ENCODE measurements around the gene IQCE. TPM values are rescaled to one million over a fixed set of nuclear protein-coding genes. Genes with fewer than 3 reads are reported as not detected.
A peak's percentile ranks its signal among the peaks of the same experiment; 100 is the strongest.

IQCE gene
- total RNA-seq, 1 donor from 2014 or later = 12.1 TPM

DNA sequence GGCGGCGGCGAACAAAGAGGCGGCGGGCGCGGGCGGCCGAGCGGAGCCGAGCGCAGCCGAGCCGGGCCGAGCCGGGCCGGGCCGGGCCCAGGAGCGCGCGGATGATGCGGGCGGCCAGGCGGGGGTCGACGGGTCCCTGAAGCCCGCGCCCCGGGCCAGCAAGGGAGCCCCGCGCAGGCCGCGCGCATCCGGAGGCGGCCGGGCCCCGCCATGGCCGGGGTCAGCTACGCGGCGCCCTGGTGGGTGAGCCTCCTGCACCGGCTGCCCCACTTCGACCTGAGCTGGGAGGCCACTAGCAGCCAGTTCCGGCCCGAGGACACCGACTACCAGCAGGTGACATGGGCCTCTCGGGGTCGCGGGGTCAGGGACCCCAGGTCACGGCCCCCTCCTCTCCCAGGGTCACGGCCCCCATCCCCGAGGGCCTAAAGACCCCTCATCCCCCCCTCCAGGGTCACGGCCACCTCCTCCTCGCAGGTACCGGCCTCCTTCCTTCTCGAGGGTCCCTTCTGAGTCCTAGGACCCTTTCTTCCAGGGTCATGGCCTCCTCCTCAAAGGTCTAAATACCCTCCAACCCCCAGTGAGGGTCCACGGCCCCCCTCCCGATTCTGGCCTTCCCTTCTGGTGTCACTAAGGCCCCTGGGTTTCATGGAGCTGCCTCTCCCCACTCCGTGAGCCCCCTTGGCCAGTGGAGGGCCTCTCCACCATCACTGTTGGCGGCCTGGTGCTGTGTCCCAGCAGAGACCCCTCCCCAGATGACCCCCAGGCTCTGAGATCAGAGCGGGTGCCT is 73.4 kb downstream of the IQCE start, which contains the start of gene TTYH3:
TSS of gene TTYH3 (plus strand) at position 41 of the 787 bp plus-strand sequence. CDS start at position 211, 170 bp downstream.
- DNase-seq (ENCODE audit: low read depth) = no peak

DNA sequence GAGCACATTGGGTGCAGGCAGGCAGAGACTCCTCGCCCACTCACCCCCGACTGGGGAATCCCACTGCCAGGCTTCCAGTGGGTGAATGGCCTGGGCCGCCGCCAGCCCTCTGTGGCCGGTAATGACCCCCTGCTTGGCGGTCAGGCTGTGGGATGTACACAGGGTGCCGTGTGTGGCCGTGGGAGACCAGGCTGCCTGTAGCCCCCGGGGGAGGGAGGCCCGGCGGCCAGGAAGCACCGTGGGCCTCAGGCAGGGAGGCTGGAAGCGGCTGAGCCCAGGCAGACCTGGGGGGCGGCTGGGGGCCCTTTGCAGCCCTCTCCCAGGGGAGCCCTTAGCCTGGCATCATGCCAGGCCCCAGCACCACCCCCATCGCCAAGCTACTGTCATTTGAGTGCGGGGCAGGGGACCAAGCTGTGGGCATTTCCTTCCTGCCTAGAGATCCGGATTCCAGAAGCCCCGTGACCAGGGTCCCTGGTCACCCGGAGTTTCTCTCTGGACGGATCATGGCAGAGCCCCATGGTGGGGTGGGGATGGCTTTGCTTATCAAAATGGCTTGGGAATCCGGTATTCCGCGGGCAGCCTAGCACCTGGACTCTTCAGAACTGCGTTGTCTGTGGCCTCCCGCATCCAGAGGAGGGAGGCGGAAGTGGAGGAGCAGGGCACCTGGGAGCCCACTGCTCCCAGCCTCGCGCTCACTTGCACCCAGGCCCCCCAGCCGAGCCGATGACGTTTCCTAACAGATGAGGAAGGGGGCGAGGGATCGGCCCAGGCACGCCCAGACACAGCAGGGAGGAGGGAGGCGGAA is 74.2 kb downstream of the IQCE start:
- DNase-seq (ENCODE audit: low read depth) = peak; percentile 86

DNA sequence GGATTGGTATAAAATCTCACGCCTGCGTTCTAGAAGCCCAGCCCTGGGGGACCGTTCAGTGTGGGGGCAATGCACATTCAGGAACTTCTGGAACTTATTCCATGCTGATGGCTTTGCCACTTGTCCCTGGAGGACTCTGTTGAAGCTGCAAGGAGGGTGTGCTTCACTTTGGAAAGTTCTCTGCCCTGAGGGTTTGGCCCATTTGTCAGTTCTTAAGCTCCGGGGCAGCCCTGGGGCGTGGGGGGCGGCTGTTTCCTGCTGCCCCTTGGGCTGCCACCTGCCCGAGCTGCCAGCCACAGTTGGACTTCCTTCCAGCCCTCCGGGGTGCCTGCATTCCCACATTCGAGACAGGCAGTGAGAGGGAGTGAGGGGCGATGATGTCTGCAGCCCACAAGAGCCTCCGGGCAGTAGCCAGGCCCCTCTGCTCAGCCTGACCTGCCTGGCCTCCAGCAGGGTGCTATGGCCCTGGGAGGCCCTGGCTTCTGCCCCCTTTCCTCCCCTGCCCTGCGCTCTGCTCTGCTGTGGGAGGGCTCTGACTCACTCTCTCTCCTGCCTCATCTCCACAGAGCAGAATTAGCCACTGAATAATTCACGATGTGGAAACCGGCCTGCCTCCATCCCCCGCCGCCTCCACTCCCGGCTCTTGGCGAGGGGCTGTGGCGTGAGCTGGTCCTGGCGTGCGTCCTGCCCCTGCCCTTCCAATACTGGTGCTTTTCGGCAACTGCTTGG is 74.9 kb downstream of the IQCE start:
- peak; percentile 91 for DNase-seq (ENCODE audit: low read depth)

DNA sequence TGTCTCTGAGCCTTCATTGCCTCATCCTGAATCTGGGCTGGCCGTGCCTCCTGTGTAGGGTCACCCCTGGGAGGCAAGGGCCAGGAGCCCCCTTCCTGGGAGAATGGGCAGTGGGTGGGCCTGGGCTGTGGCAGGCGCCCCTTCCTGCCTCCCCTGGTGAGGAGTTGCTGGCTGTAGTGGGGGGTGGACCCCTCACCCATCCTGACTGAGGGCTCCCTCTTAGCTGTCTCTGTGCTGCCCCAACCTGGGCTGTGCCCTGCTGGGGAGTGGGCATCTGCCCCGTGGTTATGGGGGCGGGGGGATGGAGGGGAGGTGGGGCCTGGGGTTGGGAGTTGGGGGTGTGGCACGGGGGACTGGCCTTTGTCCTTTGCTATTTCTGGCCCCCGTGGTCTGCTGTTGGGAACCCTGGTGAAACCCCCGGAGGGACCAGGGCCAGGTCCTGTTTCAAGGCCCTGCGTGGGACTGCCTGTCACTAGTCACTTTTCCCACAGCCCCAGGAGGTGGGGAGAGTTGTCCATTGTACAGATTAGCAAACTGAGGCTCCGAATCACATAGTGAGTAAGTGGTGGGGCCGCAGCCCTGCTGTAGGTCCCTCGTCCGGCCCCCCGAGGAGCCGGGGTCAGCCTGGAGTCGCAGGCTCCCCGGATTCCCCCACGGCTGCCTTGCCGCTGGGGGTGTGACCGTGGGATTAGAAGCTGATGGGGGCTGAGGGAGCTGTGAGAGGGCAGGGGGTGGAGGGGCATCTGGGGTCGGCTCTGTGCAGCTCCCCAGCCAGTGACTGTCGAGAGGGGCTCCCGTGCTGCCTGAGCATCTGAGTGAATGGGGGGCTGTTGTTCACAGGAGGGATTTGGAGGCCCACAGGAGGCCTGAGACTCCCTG is 75.7 kb downstream of the IQCE start:
- DNase-seq (ENCODE audit: low read depth) = no peak

DNA sequence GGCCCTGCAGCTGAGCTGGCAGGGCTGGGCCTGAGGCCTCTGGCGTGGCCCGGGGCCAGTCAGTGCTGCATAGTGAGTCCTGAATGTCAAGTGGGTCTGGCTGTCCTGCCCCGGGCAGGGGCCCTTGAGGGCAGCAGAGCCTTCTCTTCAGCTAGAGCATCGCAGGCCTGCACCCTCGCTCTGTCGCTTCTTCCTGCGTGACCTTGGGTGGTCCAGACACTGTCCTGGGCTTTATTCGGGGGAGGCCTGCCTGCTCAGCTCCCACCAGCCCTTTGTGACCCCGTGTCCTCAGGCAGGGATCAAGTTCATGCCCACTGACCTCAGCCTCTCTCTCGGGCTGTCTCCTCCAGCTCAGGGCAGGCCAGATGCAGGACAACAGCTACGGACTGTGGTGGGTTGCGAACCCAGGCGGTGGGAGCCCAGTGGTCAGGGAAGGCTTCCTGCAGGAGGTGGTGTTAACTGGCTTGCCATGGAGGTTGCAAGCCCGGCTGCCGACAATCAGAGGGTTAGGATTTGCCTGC is 76.4 kb downstream of the IQCE start:
- DNase-seq (ENCODE audit: low read depth) = no peak

DNA sequence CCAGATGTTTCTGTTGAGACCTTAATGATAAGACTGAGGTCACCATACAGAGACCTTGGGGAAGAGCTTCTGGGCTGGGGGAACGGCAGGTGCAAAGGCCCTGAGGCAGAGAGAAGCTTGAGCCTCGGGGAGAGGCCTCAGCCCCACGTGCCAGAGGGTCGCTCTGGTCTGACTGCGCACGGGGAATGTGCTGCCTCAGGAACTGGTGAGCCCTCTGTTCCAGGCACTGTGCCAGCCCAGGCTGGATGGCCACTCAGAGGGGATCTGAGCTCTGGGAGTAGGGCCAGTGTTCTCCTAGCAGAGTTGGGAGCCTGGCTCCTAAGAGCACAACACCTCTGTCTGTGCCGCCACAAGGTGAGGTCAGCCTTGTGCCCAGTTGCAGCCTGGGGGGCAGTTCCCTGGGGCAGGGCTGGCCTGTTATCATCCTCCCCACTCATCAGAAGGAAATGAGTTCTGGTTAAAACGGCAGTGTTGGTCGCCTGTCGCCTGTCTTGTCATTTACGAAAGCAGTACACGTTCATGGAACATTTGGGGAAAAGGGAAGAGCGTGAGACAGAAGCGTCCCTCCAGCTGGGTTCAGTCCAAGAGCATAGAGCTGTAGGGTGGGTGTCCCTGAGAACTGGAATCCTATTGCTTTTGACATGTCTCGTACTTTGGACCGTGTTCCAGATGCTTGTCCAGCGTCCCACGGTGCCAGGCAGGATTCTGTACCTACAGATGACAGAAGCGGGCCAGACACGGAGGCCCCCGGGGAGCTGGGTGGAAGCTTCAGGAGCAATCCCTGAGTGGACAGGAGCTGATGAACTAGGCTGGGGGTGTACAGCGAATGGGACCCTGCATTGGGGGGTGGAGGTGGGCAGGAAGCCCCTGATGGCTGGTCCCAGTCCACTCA is 77.3 kb downstream of the IQCE start:
- DNase-seq (ENCODE audit: low read depth) = peak; percentile 66

DNA sequence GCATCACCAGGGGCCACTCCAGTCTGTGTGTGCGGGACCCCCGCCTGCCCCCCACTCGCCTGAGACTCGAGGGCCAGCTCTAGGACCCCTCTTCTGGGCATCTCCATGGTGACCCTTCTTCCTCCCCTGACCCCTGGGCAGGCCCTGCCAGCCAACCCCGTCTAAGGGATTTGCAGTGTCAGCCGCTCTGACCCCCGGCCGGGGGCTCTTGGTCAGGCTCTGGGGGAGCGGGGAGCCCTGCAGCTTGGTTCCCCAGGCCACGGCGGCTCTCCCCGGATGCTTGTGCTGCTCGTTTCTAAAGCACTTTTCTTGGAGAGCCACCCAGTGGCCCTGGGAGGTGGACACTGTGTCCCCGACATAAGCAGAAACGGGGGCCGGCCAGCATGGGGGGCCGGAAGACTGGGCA is 78.3 kb downstream of the IQCE start:
- DNase-seq (ENCODE audit: low read depth) = no peak

DNA sequence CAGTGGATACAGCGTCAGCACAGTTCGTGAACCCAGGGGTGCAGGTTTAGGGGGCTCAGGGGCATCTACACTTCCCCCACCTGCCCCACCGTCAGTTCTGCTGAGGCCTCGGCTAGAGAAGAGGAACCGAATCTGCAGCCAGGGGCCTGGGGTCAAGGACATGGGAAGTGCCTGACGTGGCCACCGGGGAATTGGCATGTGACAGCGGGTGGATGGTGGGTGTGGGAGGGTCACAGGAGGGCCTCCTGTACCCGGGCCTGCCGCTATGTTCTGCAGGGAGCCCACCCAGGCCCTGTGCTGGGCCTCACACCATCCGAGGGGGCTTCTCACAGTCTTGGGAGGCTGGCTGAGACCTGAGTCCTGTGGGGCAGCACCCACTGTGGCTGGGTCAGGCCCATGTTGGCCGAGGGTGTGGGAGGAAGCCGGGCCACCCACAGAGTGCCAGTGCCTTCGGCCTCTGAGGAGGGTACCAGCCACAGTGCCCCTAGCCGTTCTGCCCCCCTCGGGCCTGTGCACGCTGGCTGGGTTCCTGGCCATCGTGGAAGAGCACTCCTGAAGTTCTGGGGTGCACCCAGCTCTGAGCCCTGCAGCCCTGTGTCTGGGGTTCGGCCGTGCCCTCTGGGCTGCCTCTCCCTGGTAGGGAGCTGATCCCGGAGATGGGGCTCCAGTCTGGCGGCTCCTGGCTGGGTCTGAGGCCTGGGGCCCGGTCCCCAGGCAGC is 78.9 kb downstream of the IQCE start:
- no peak for DNase-seq (ENCODE audit: low read depth)

DNA sequence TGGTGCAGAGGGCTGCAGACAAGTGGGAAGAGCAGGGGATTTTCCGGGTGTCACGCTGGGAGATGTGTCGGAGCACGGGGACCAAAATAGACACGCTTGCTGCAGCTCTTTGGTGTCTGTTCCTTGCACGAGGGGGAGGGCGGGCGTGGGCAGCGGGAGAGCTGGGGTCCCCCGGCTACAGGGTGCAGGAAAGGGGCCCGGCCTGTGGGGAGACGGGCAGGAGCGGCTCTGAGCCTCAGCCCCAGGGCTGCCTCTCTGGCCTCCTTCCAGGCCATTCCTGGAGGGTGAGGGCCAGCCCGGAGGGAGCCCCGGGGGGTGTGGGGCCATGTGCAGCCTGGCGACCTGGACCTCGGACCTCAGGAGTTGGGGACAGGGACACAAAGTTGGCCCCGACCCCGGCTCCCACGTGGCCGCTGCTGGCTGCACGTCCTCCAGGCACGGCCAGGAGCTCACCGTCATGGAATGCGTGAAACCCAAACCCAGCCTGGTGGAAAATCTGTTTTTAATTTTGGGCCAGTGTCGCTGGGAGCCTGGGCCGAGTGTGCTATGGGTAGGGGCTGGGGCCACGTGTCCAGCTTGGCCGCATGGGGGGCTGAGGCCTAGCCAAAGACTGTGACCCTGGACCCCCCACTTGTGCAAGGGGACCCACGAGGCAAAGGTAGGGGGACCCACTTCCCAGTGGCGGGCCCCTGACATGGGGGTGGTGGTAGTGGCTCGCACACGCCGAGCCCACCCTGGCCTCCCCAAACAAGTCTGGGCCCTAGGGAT is 79.6 kb downstream of the IQCE start:
- DNase-seq (ENCODE audit: low read depth) = no peak

DNA sequence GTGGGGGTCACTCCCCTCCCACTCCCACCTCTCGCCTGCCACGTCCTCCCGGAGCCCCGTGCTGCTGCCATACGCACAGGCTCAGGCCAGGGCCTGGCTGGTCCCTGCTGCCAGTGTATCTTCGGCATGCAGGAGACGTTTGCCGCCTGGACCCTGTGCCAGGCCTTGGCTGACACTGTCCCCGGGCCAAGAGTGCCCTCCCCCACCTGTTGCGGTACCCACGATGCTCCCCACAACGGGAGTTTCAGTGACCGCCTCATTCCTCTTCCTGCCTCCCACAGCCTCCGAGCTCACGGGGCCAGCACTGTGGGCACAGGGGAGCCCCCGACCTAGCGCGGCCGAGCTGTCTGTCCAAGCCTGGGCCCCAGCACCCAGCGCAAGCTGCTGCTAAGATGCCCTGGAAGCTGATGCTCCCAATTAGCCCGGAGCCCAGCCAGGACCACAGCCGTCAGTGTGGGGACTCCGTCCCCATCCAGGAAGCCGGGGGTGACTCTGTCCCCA is 80.5 kb downstream of the IQCE start:
- peak; percentile 43 for DNase-seq (ENCODE audit: low read depth)

DNA sequence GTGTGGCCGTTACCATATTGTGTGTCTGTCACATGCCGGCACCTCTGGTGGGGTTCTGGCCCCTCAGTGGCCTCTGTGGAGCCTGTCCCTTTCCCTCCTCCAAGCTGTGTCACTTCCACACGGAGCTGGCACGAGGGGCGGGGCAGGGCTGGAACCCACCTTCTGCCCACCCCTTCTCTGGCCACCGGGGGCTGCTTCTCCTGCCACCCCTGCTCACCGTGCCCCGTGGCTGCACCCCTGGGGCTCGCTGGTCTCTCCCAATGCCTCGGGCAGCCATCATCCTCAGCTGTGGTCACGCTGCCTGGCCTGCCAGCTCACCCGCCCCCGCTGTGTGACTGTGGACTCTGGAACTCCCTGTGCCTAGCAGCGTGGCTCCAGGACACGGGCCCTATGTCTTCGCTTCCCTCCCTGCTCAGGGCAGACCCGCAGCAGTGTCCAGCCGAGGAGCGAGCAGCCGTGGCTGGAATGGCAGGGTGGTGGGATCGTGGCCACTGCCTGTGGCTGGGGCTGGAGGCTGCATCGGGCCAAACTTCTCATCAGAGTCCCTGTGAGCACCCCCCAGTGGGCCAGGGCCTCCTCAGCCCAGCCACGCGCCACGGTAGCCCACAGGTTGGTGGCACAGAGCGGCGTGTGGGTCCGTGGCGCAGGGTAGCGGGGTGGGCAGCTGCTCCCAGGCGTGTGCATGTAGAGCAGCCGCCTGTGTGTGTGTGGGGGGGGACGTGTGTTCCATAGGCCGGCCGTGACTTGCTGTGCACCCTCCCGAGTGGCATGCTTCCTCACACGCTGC is 81.1 kb downstream of the IQCE start:
- no peak for DNase-seq (ENCODE audit: low read depth)

DNA sequence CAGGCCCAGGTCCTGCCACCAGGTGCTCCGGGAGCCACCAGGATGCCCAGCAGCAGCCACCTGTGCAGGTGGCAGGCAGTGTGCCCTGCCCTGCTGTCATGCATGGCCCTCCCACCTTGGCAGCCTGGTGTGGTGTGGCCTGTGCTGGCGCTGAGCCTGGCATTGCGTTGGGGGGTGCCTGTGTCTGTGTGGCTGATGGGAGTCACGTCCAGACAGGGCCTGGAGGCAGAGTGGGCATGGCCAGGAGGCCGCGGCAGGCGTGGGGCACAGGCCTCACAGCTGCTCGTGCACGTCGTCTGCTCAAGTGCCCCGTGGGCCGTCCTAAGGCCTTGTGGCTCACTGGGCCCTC is 81.7 kb downstream of the IQCE start:
- DNase-seq (ENCODE audit: low read depth) = peak; percentile 84

DNA sequence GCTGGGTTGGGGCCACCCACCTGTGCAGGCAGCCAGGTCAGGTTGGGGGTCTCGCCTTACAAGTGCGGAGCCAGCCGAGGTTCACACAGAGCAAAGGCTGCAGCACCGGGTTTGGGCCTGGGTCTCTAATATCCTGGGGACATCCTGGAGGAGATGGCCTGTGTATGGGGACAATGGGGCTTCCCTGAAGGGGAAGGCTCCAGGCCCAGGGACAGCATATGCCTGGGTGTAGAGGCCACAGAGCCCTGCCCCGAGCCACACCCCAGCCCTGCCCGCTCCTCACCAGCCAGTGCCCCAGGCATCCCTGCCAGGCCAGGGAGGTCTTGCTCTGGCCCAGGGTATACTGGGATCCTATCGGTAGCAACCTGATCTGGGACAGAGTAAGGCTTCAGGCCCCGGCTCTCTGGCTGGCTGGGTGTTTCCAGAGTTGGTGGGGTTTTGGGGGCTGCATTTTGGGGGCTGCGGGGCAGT is 82.1 kb downstream of the IQCE start:
- DNase-seq (ENCODE audit: low read depth) = peak; percentile 82

DNA sequence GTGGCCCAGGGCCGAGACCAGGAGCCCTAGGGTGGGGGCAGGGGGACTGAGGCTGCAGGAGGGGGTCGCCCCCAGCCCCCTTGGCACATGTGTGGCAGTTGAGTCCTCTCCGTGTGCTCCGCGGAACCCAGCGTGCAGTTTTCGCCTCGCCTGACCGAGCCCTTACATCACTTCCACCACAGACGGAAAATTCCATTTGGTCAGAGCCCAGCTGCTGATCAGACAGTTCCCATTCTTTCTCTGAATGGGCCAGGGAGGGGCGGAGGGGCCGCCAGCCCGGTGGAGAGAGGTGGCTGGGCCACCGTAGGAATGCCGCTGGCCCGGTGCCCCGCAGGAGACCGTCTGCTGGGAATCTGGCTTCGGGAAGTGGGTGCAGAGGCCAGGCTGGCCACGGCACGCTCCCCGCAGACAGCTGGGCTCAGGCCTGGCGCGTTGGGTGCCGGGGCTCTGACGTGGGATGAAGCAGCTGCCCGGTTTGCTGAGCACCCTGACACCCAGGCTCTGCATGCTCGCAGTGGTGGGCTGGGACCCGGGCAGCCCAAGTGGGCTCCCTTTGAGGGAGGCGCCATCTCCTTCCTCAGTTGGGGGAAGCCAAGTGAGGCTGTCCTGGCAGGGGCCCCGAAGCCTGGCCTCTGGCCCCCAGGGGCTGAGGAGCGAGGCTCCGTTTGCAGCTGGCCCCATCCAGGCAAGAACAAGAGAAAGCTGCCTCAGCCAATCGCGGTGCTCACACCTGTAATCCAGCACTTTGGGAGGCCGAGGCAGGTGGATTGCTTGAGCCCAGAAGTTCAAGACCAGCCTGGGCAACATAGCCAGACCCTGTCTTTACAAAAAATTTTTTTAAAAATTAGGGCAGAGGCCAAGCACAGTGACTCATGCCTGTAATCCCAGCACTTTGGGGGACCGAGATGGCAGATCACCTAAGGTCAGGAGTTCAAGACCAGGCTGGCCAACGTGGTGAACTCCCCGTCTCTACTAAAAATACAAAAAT is 82.9 kb downstream of the IQCE start:
- peak; percentile 100 for DNase-seq (ENCODE audit: low read depth)

DNA sequence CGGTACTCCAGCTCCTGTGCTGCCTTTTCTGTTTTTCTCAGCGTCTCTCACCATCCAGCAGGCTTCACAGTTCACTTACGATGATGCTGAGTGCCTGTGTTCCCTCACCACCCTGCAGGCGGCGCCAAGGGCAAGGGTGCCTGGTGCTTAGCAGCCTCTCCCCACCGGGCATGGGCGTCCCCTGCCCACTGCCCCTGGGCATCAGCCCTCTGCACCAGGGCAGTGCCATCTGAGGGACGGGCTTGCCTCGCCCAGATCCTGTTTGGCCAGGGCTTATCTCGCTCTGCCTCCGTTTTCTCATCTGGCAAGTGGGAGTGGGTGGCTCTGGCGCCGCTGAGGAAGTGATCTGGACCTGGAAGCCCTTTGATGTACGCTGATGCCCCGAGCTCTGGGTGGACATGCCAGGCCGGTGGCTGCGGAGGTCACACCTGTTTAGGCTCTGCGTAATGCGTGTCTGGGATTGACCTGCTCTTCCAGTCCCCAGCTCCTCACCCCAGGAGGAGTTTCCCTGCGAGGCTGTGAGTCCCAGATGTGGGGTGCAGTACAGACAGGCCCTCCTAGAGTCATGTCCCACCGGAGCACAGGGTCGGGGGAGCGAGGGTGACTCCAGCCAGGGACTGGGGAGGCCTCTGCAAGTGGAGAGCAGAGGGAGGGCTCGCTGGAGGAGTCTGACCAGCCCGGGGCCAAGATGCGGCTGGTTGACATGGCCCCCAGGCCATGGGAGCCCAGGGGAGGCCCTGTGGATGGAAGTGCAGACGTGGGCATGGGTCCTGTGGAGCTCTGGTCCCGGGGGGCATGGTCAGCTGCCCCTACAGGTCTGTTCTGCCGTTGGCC is 84.8 kb downstream of the IQCE start:
- no peak for DNase-seq (ENCODE audit: low read depth)
